Activated CD4-positive, alpha-beta T cell treated with anti-CD3 and anti-CD28 coated beads, Interleukin-2, amount 50 U/mL, for 48 hours (primary cell): Measurements from ENCODE around the gene RBM44.

Experiments used
- DNase-seq, 2 experiments: peaks; one replicate each; pipeline ENCODE4 v3.0.0-alpha.2; 2020

Gene RBM44

GRCh38 chr2:237873897-237874551 lies 75.4 kb downstream of the RBM44 start:
- DNase-seq, result no peak

DNA sequence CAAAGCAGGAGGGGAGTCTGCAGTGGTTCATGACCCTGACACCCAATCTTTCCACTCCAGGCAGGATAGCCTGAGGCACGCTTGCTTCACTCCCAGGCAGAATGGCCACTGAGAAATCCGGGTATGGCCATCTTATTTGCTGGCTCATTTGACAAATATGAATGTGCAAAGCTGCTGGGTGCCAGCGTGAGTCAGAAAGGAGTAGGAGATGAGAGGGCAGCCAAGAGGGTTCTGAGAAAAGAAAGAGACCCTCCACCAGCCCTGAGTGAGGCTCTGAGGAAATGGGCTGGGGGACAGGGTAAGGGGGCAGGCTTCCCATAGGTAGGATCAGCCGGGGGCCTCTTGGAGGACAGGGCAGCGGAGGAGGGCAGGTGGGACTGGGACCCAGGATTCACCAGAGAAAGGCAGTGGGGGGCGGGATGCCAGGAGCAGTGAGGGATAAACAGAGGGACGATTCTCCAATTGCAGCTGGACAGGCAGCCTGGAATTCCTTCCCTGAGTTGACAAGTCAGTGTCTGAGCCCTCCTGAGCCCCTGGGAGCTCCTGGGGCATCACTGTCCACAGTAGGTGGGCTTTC lies 76.1 kb downstream of the RBM44 start:
- DNase-seq, result no peak

- no peak for DNase-seq
Measured at GRCh38 chr2:237875256-237876060, 76.9 kb downstream of the RBM44 start.

DNA sequence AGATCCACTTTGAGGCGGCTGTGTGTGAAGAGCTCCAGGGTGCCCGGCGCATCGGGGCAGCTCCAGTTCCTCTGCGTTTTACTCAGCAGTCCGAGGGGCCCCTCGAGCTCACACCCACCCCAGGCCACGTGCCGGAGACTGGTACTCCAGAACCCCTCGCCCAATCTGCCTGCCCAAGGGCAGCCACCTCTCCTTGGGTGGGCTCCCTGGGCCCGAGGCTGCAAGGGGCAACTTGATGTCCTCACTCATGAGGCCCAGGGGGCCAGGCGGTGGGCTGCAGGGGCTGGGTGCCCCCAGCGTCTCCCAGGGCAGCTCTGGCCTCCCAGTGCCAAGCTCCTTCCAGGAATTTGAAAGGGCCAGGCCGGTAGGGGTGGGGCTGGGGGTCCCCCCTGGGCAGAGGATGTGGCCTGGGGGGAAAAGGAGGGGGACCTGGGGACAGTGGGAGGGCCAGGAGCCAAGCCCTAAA lies 77.5 kb downstream of the RBM44 start:
- DNase-seq, result no peak

- no peak for DNase-seq
Measured at GRCh38 chr2:237876532-237876931, 78.0 kb downstream of the RBM44 start.

GRCh38 chr2:237876951-237877491 lies 78.4 kb downstream of the RBM44 start:
- no peak for DNase-seq

DNA sequence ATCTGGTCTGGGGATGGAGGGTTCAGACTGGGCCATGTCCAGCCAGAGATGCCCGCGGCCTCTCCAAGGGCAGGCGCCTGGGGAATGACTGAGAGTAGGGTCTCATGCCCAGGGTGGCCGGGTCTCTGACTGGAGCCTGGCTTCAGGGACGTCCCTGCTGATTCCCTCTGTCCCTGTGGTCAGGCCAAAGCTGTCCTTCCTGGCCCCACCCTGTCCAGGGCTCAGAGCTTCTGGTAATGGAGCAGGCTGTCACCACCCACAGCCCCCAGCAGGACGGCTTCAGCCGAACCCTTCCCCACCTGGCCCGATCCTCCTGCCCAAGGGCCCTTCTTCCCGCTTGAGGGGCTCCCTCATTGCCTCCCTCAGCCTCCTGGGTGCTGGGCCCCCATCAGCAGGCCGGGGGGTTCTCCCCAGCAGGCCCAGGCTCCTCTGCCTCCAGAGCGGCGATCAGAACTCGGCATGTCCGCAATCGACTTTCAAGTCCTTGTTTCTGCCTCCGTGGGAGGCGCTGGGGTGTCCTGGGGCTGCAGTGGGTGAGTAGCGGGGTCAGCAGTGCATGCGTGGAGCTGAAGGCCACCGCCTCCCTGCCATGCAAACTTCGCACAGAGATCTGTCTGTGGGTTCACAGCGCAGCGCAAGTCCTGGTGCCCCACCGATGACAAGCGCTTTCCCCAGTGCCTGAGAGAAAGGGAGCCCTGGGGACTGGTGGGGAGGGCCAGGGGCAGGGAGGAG lies 79.2 kb downstream of the RBM44 start:
- DNase-seq, result no peak

GRCh38 chr2:237878321-237879057 lies 79.9 kb downstream of the RBM44 start:
- DNase-seq, result no peak

DNA sequence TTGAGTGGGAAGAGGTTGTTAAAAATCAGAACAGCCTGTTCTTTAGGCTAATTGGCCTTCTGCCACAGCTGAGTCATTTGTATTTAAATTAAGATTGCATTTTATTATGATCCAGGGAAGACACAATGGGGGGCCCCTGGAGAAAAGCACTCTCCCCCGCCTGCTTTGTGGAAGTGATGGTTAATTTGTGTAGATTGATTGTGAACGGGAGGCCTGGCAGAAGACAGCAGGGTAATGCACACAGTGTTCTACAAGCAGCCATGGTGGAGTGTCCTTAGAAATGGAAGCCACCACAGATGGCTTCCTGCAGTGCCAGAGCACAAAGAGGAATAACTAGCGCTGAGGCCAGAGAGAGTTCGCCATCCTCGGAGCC lies 80.5 kb downstream of the RBM44 start:
- DNase-seq, result no peak

DNA sequence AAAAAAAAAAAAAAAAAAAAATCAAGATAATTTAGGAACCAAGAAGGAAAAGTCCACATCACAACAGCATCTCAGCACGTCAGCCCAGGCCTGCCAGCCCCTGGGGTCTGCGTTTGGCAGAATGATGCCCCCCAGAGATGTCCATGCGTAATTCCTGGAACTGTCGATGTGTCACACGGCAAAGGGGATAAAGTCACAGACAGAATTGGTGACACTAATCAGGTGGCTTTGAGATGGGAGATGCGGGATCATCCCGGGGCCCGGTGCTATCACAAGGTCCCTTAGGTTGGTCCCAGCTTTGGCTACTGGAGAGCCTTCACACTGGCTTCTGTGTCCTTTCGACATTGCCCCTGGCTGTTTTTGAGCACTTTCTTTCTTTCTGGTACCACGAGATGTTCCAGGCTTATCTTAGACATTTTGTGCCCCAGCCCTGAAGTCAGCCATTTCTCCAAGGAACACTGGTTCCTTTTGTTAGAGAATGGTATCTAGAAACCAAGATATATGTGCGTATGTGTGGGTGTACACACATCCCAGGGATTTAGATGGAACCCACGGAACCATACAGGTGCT lies 81.5 kb downstream of the RBM44 start:
- DNase-seq, result no peak

DNA sequence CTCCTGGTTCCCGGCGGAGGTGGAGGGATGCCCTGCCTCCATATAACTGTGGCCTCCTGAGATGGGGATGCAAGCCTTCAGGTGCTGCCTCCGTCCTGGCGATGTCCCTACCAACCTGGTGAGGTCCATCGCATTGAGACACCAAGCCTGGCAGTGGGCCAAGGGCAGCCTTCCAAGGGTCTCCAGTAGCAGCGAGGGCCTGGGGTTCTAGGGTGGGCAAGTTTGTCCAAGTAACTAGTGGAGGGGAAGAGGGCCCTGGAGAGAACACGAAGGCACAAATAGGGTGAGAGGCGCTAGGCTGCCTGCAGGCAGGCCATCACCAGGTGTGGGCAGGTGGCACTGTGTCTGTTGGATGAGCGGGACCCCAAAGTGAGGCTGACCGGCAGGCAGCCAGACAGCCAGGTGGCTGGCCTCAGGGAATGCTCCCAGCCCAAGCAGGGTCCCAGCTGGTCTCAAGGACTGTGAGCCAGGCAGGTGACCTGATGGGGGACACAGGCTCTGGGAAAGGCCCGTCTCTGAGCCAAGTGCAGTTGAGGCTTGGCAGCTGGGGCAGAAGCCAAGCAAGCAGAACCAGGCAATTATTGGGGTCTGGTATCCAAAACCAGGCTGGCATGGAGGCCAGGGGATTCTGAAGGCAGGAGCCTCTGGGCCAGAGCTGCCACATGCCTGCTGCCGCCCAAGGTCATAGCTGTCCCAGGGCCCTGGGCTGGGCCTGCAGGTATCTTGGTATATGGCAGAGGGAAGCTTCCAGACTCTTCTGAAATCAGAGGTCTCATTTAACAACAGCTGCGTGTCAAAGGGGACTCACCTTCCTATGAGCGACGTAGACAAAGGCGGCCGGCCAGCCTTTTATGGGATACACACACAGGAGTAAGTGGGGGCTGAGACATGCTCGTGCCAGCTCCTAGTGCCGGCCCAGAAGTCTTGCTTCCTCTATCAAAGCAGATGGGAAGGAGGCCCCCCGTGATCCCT lies 84.2 kb downstream of the RBM44 start:
- DNase-seq, result no peak

GRCh38 chr2:237883951-237884446 lies 85.4 kb downstream of the RBM44 start:
- DNase-seq, result no peak

GRCh38 chr2:237884681-237885080 lies 86.1 kb downstream of the RBM44 start:
- DNase-seq, result no peak

DNA sequence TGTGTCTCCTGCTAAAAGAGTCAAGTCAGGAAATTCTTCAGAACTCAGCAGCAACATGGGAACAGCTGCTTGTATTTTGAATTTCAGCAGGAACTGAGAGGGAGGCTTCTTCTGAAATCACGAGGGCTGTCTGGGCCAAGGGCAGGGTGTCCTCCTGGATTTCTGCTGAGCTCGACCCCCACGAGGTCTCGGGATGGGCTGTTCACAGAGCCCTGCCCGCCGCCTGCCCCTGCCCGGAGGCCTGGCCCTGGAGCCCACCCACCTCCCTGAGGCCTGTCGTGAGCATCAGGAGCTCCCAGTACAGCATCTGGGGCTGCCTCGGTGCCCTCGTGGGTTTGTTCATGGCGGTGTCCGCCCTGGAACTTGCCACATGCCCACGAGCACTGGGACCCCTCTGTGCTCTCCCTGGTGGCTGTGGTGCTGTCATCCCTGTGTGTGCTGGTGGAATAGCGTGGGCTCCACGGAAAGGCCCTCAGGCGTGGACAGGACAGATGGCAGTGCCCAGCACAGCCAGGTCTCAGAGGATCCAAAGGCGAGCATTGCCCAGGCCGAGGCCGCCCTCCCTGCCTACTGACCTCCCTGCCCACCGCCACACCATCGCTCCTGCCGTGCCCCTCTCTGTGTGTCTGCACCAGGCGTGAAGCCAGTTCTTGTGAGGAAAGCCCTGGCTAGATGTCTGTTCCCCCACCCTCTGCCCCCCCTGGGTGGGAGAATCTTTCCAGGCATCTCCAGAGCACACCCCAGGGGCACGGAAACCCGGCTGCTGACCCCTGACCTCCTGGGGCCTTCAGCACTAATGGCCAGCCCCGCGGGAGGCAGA lies 86.7 kb downstream of the RBM44 start:
- no peak for DNase-seq

- DNase-seq, result no peak
Measured at GRCh38 chr2:237885931-237886684, 87.5 kb downstream of the RBM44 start.

DNA sequence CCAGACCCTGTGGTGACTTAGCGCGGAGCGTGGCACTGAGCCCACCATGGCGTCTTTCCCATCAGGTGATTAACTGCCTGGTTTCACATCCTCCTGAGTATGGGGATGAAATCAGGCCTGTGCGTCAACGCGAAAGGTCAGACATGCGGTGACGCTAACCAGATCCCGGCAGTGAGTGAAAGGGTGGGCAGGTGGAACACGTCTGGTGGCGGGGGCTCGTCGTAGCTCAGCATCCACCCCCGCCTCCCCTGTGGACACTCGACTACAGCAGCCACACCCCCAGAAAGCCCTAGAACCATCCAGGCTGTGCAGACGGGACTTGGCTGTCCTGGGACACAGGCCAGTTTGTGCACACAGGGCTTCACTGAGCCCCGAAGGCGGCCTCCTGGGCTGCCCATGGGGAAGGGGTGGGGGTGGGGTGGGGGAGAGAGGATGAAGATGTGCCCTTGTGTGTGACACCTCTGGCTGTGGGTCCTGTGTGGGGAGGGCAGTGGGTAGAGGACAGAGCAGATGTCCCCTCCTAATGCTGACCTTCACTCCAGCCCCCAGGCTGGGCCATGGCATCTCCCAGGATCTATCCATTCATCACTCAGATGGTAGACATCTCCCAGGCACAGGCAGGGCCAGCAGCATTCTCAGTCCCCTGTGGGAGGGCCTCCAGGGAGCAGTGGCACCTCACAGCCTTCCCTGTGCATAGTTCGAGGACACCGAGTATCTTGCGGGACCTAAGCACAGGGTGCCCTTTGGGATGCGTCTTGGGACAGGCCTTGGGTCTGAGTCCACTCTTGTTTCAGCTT lies 88.3 kb downstream of the RBM44 start:
- DNase-seq, result no peak

DNA sequence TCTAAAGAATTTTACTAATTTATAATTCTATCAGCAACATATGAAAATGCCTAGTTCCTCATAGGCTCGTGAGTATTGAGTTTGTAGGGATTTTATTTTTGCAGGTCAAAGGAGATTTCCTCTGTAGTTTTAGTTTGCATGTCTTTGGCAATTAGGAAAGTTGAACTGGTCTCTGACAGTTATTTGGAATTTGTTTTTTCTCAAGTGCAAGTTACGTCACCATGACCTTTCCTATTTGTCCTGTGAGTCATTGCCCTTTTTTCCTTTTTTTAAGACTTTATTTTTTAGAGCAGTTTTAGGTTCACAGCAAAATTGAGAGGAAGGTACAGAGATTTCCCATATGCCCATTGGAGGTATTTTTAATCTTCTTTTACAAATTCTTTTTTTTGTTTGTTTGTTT lies 89.8 kb downstream of the RBM44 start:
- no peak for DNase-seq

- no peak for DNase-seq
Measured at GRCh38 chr2:237889016-237889415, 90.4 kb downstream of the RBM44 start.
